GM21526 (cell line): ENCODE measurements around the gene ZSWIM3.
"Not testable (repeated sequence)": the region's sequence is repeated elsewhere in the genome, so short reads cannot be mapped to it uniquely, and the experiment has no call there.

ENCODE experiments used
- ATAC-seq: cut with Tn5 transposase; IDR thresholded peaks from one replicate; pipeline ENCODE4 v1.9.1; 2021; ENCODE audit warnings: moderate library complexity; ENCODE audit not compliant: unreplicated experiment, low FRiP score

Gene ZSWIM3

GRCh38 chr20:45857114-45857881 is at the start of gene ZSWIM3, which contains the start of gene ACOT8:
Gene ZSWIM3, plus strand, starts transcription at chr20:45857614. Its CDS starts 212 bp downstream, at chr20:45857826.
Gene ACOT8, minus strand, starts transcription at chr20:45857392. Its CDS starts 77 bp downstream, at chr20:45857315.
- peak; percentile 87 for ATAC-seq

DNA sequence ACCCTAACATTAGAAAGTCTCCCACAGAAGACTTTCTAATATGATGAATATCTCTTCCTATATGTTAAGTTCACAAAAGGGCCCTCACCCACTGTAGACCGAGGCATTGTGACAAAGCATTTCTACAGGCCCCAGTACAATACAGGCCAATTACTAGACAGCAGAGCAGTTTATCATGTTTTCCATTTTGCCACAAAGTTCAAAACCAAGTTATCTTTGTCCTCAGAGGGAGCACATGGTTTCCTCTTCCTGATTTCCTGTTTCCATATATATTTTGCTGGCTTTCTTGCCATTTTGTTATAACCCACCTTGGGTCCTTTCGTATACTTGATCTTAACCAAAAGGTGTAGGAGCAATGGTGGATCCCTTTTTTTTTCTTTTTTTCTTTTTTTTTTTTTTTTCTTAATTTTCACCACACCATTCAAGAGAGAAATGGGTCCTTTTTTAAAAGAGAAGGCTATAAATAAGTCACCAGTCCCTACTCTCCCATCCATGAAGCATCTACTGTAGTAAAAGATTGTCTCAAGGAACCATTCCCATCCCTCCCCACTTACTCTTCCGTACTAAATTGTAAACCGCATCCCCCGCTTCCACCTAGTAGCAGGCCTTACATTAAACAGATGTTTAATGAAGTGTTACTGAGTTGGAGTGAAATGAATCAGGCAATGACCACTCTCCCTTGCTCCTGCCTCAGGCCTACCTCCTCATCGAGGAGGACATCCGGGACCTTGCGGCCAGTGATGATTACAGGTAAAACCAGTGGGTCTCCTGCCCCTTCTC is 47.0 kb upstream of the ZSWIM3 start:
- ATAC-seq = no peak

DNA sequence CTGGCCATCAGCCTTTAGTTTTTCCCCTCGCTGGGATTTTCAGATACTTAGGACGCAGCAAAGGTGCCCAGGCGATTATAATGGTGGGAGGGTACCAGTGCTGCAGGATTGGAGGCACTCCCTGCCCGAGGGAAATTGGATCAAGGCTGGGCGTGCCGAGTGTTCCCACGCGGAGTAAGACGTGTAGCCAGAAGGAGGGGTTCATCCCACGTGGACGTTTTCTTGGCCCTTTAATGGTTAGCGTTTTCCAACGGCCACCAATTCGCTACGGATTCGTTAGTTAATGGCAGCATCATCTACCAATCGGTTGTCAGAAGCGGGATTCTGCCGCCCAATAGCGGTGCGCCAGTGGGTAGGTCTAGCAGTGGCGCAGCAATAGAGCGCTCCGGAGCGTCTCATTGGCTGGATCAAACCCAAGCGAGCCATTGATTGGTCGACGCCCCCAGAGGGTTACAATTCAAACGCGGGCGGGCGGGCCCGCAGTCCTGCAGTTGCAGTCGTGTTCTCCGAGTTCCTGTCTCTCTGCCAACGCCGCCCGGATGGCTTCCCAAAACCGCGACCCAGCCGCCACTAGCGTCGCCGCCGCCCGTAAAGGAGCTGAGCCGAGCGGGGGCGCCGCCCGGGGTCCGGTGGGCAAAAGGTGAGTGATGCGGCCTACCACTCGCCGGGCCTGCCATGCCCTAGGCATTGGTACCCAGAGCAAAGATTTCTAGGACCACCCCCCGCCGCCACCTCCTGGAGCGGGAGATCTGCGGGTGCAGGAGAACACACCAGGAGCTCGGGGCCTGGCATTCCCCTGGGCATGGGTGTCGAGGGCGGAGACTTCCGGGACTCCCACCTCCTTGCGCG is 45.0 kb upstream of the ZSWIM3 start, which contains the start of gene UBE2C:
UBE2C (plus strand) TSS at position 488 of the 849 bp plus-strand sequence; CDS start at position 540, 52 bp downstream.
- ATAC-seq = peak; percentile 95

DNA sequence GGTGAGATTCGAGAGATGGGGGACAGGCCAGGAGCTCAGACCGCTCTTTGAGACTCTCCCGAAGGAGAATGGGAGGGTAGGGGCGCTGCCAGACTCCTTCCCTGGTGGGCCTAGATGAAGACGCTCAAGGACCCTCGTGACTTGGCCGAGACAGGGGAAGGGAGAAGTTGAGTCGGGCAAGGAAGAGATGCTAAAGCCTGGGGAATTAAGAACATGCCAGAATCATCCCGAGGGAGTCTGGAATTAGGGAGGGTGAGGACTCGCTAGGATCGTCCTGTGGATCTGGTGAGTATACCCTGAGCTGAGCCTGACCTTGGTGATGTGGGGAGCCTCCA is 44.4 kb upstream of the ZSWIM3 start:
- no peak for ATAC-seq

- no peak for ATAC-seq
These were observed 43.9 kb upstream of the ZSWIM3 start for GRCh38 chr20:45813489-45813888.

DNA sequence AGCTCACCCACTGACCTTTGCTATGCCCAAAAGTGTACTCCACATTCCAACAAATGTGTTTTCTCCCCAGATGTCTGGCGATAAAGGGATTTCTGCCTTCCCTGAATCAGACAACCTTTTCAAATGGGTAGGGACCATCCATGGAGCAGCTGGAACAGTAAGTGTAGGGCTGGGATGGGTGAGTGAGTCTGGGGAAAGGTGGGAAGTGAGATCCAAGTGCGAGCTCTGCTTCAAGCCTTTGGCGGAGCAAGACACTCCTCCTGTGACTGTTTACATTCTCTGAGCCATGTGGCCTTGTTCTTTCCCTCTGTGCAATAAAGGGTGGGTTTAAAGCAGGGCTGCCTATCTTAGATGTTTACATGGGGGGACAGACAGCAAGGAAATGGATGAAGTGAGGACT is 43.1 kb upstream of the ZSWIM3 start:
- ATAC-seq = no peak

DNA sequence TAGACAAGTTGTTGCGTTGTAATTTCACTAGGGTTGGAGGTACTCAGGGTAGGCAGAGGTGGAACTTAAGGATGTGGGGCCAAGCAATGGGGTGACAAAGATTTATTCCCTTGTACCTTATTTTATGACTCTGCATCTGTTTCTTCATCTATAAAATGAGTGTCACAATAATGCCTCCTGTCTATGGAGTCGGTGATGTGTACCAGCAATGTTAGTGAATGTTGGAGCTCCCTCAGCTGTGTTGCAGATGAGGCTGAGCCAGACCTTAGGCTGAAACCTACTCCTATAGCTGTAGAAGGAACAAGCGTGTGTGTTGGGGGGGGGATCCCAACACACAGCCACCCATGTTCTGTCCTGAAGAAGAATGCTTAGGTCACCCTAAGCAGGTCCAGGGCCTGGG is 40.5 kb upstream of the ZSWIM3 start:
- no peak for ATAC-seq

DNA sequence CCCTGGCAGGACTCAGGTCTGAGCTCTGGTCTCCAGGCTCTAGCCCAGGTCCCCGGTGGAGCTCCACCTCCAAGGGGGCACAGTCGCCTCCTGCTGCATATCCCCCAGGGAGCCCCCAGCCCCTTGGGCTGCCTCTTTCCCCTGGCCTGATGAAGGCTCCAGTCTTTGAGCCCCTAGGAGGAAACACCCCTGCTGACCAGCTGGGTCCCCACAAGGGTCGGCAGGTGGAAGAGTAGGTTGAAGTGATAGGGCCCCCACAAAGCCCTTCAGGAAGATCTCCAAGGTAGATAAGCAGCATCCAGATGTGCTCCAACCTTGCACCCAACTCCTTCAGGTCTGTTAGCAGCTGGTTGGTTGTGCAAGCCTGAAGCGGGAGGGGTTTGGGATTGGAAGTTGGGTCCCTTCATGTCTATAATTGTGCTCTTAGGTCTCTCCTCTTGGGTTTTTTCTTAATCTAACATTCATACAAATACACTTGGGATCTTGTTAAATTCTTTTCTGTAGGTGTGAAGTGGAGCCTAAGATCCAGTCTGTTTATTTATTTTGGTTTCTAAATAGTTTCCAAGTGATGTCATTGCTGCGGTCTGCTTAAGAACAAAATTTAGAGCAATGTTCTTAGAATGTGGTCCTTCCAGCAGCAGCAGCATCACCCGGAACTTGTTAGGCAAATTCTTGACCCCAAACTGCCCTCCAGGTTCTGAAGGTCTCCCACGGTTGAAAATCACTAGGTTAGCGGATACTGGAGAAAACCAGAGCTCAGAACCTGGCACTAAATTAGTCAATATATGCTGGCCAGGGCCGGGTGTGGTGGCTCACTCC is 39.8 kb upstream of the ZSWIM3 start:
- ATAC-seq = no peak

DNA sequence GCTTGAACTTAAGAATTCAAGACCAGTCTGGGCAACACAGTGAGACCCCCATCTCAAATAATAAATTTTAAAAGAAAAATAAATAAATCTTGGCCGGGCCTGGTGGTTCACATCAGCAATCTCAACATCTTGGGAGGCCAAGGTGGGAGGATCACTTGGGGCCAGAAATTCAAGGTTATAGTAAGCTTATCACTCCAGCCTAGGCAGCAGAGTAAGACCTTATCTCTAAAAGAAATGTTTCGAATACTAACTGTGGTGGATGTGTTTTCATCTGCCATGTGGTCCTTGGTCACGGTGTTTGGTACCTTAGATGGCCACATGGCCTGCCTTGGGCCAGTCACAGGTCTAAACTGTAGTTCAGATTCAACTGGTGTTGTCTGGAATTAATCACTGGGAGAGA is 39.2 kb upstream of the ZSWIM3 start:
- ATAC-seq = no peak

GRCh38 chr20:45819466-45819865 is 37.9 kb upstream of the ZSWIM3 start:
- ATAC-seq = no peak

DNA sequence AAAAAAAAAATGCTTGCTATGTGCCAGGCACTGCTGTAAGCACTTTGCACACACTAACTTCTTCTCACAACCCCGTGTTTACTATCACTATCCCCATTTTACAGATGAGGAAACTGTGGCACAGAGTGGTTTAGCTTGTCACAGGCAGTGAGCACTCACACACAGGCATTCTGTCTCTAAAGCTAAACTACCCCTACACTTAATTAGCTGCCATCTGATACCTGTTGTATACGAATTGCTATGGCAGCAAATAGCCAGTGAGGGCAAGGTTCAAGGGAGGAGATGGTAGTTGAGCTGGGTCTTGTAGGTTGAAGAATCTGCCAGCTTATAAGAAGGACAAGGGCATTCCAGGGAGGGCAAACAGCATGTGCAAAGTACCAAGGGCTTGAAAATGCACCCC is 35.5 kb upstream of the ZSWIM3 start:
- no peak for ATAC-seq

GRCh38 chr20:45822857-45823256 is 34.6 kb upstream of the ZSWIM3 start:
- ATAC-seq = no peak

GRCh38 chr20:45823949-45824835 is 33.2 kb upstream of the ZSWIM3 start:
- ATAC-seq = no peak

DNA sequence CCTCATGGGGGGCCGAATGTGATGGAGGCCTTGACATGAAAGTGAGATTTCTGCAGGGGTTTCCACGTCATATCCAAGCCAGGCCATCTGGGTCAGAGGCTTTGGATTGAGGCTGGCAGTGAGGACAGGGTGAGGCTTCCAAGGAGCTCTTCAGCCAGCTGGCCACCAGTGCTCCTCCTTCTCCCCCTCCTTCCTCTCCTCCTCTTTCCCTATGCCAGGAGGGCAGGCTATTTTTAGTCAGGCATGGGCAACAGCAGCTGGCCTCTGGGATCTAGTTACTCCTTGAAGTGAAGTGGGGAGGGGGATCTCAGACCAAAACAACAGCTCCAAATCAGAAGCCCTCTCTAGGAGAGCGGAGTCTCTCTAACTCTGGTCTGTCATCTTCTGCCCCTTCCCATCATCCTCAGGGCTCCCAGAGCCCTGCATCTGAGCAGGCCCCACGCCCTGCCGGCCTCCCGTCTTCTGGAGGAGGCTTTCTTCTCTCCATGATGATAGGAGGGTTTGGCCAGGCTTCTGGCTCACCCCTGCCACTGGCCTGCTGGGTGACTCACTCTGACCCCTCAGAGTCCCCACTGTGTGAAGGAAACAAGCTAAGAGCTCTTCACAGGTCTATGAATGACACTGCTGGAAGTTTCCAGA is 30.9 kb upstream of the ZSWIM3 start:
- ATAC-seq = no peak

DNA sequence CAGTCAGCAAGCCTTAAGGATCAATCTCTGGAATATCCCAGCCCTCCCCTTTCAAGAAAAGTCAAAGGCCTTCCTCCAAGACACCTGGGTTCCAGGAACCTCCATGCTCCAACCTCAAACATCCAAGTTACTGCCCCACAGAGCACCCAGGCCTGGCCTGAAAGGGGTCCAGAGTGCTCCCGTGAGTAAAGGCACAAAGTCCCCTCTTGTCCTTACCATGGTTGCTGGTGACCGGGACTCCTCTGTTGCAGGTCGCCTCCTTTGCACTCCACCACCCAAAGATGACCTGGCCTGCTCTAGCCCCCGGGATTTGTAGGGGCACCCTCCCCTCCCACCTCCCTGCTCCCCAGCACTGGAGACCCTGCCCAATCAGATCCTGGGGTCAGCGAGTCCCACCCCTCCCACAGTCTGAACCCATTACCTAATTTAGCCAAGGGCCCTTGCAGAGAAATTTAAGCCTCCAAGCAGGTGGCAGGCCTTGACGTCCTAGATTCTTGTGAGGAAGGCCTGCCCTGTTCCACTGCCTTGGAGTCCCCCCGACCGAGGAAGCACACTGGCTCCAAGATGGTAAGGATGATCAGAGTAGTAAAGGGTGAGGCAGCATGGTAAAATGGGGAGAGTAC is 30.3 kb upstream of the ZSWIM3 start, which contains the start of gene TNNC2:
TNNC2 (minus strand) TSS at position 283 of the 623 bp plus-strand sequence; CDS start at position 219, 64 bp downstream.
- no peak for ATAC-seq

- no peak for ATAC-seq
These were observed 29.7 kb upstream of the ZSWIM3 start for GRCh38 chr20:45827712-45828111.

GRCh38 chr20:45828589-45828988 is 28.8 kb upstream of the ZSWIM3 start:
- no peak for ATAC-seq

DNA sequence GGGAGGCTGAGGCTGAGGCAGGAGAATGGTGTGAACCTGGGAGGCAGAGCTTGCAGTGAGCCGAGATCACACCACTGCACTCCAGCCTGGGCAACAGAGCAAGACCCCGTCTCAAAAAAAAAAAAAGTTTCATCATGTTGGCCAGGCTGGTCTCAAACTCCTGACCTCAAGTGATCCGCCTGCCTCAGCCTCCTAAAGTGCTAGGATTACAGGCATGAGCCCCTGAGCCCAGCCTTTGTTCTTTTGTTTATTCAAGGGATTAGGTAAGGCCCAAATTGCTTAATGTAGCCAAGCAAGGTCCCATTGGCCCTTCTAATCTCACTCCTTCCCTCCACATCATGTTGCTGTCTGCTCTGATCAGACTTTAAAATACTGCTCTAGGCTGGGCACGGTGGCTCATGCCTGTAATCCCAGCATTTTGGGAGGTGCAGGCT is 27.7 kb upstream of the ZSWIM3 start:
- ATAC-seq = not testable (repeated sequence)
